ENCODE results near the gene LEP. TPM values are rescaled to one million over a fixed set of nuclear protein-coding genes. Genes with fewer than 3 reads are reported as not detected.

The LEP gene
- total and polyA plus RNA-seq, 4 donors: 0.37 to 1.3 TPM; not detected in 2

DNA sequence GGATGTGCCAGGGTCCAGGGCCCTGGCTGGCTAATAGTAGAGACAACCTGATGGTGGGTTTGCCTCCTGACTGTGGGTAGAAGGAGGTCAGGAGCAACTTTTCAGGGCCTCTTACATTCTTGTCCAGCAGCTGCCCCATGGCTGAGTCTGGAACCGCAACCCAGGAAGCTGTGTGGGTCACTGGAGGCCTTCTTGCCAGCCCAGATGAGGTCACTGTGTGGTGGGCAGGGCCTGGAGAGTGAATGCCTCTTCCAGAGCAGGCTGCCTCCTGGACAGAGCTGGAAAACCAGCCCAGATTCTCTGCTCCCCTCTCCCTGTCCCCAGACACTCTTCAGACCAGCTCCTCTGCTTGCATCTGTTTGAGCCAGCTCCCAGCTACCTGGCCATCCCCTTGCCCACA is 43.5 kb upstream of the LEP start:
- TF ChIP-seq, protein P1, sequence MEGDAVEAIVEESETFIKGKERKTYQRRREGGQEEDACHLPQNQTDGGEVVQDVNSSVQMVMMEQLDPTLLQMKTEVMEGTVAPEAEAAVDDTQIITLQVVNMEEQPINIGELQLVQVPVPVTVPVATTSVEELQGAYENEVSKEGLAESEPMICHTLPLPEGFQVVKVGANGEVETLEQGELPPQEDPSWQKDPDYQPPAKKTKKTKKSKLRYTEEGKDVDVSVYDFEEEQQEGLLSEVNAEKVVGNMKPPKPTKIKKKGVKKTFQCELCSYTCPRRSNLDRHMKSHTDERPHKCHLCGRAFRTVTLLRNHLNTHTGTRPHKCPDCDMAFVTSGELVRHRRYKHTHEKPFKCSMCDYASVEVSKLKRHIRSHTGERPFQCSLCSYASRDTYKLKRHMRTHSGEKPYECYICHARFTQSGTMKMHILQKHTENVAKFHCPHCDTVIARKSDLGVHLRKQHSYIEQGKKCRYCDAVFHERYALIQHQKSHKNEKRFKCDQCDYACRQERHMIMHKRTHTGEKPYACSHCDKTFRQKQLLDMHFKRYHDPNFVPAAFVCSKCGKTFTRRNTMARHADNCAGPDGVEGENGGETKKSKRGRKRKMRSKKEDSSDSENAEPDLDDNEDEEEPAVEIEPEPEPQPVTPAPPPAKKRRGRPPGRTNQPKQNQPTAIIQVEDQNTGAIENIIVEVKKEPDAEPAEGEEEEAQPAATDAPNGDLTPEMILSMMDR (IDR thresholded peaks at IDR 0.05; ENCODE audit: control extremely low read depth, extremely low read depth): no peak
- H3K4me1 ChIP-seq (ENCODE audit: control insufficient read depth in 5 of 5, insufficient read depth in 5 of 5, low read length in 5 of 5): peaks cover 0 to 9% (median 0%) of the 10 kb centered on the region in 5 donors
- no peak overlapping the region for H3K4me3 ChIP-seq
- peaks cover 0 to 24% (median 18%) of the 10 kb centered on the region in 3 donors for H3K27me3 ChIP-seq (ENCODE audit: control insufficient read depth in 3 of 3, insufficient read depth in 3 of 3, low read length in 2 of 3)
- no peak overlapping the region for H3K9ac ChIP-seq (ENCODE audit: insufficient read depth in 1 of 2, low read length in 2 of 2)
- WGBS, 2 donors: 80 to 100% methylated on average over 1 of the region's 1 CpG
- H3K9me3 ChIP-seq (ENCODE audit: control insufficient read depth in 4 of 4, insufficient read depth in 3 of 4, low read length in 3 of 4): peaks cover 0 to 10% (median 7%) of the 10 kb centered on the region in 4 donors
- ATAC-seq (ENCODE audit: insufficient read depth, low FRiP score) (no peak), DNase-seq (no peak)
- no peak overlapping the region for H3K27ac ChIP-seq (ENCODE audit: low read depth in 1 of 2, low read length in 1 of 2)
- no peaks in the 10 kb centered on the region for H3K36me3 ChIP-seq (ENCODE audit: control insufficient read depth in 4 of 4, insufficient read depth in 4 of 4, low read length in 4 of 4)

DNA sequence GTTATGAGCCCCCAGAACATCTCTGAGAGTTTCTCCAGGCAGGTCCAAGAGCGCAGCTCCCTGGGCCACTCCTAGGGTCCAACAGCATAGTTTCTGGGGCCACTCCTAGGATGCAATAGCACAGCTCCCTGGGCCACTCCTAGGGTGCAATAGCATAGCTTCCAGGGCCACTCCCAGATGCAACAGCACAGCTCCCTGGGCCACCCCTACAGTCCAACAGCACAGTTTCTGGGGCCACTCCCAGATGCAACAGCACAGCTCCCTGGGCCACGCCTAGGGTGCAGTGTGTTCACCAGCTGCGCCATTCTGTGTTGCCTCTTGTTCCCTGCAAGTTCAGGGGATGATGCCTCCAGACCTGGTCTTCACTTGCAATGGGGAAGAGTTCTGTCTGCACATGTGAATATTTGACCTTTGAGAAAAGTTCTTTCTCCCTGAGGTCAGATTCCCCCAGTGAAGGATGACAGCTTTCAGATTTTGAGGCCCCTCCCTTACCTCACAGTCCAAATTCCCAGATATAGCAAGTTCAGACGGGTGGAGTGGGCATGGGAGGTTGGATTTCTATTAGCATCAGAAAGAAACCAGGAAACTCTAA is 43.0 kb upstream of the LEP start:
- ATAC-seq (ENCODE audit: insufficient read depth, low FRiP score): no peak
- no peak for DNase-seq

DNA sequence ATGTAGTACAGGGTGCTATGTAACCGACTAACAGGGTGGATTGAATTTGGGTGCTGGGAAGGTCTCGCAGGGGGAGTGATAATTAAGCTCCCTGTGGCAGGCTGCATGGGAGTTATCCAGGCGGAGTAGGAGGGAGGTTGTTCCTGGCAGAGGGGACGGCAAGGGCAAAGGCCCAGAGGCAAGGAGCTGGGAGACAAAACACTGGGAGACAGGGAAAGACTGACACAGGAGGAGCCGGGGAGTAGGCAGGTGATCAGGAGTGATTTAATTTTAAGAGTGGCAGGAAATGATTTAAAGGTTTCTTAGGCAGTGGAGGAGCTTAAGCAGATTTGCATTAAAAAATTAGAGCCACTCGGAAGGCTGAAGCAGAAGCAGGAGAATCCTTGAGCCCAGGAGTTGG is 40.7 kb upstream of the LEP start:
- Histone ChIP-seq H3K36me3 (ENCODE audit: control insufficient read depth in 4 of 4, insufficient read depth in 4 of 4, low read length in 4 of 4) (no peaks in the 10 kb centered on the region), H3K4me3 (no peak overlapping the region), H3K9ac (ENCODE audit: insufficient read depth in 1 of 2, low read length in 2 of 2) (no peak overlapping the region), H3K4me1 (ENCODE audit: control insufficient read depth in 5 of 5, insufficient read depth in 5 of 5, low read length in 5 of 5) (peaks cover 0 to 9% (median 0%) of the 10 kb centered on the region in 5 donors), H3K27ac (ENCODE audit: low read depth in 1 of 2, low read length in 1 of 2) (no peak overlapping the region), H3K9me3 (ENCODE audit: control insufficient read depth in 4 of 4, insufficient read depth in 3 of 4, low read length in 3 of 4) (peaks cover 0 to 7% (median 0%) of the 10 kb centered on the region in 4 donors), H3K27me3 (ENCODE audit: control insufficient read depth in 3 of 3, insufficient read depth in 3 of 3, low read length in 2 of 3) (peaks cover 0 to 49% (median 25%) of the 10 kb centered on the region in 3 donors)
- TF ChIP-seq, protein P1 (IDR thresholded peaks at IDR 0.05; ENCODE audit: control extremely low read depth, extremely low read depth): no peak
- no peak for DNase-seq
- no peak for ATAC-seq (ENCODE audit: insufficient read depth, low FRiP score)
- 88 to 92% methylated on average over 6 of the region's 6 CpGs for WGBS, 2 donors

More for the DNA sequence above, 43.0 kb upstream of the LEP start:
- 87 to 89% methylated on average over 4 of the region's 4 CpGs for WGBS, 2 donors
- Histone ChIP-seq H3K36me3 (ENCODE audit: control insufficient read depth in 4 of 4, insufficient read depth in 4 of 4, low read length in 4 of 4) (no peaks in the 10 kb centered on the region), H3K9ac (ENCODE audit: insufficient read depth in 1 of 2, low read length in 2 of 2) (no peak overlapping the region), H3K27ac (ENCODE audit: low read depth in 1 of 2, low read length in 1 of 2) (no peak overlapping the region), H3K9me3 (ENCODE audit: control insufficient read depth in 4 of 4, insufficient read depth in 3 of 4, low read length in 3 of 4) (peaks cover 0 to 10% (median 7%) of the 10 kb centered on the region in 4 donors), H3K4me1 (ENCODE audit: control insufficient read depth in 5 of 5, insufficient read depth in 5 of 5, low read length in 5 of 5) (peaks cover 0 to 9% (median 0%) of the 10 kb centered on the region in 5 donors), H3K27me3 (ENCODE audit: control insufficient read depth in 3 of 3, insufficient read depth in 3 of 3, low read length in 2 of 3) (peaks cover 0 to 28% (median 21%) of the 10 kb centered on the region in 3 donors), H3K4me3 (no peak overlapping the region)
- TF ChIP-seq, protein P1 (IDR thresholded peaks at IDR 0.05; ENCODE audit: control extremely low read depth, extremely low read depth): no peak
